ENCODE measurements around the gene PPIL6. TPM values are rescaled to one million over a fixed set of nuclear protein-coding genes. Genes with fewer than 3 reads are reported as not detected.

Gene PPIL6
- polyA plus RNA-seq, 2 of the 4 experiments (the other 2 are of a cell fraction), result 1.6 to 5.0 TPM

DNA sequence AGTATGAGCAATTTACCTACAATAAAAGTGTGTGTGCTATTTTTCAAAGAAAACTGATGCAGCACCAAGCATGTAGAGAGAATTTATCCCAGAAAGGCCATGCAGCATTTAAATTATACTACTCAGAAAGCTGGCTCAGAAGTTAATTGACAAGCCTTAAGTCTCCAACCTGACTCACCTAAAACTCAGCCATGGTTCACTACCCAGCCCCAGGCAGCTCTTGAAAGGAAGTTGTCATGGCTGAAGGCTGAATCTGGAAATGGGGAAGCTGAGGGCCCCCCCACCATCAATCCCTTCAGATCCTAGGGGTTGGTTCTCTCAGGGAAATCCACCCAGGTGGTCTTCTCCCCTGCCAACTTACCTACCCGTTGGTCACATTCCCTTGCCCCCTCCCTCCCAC lies 19.7 kb downstream of the PPIL6 start (continued):
- TF ChIP-seq, protein P1, sequence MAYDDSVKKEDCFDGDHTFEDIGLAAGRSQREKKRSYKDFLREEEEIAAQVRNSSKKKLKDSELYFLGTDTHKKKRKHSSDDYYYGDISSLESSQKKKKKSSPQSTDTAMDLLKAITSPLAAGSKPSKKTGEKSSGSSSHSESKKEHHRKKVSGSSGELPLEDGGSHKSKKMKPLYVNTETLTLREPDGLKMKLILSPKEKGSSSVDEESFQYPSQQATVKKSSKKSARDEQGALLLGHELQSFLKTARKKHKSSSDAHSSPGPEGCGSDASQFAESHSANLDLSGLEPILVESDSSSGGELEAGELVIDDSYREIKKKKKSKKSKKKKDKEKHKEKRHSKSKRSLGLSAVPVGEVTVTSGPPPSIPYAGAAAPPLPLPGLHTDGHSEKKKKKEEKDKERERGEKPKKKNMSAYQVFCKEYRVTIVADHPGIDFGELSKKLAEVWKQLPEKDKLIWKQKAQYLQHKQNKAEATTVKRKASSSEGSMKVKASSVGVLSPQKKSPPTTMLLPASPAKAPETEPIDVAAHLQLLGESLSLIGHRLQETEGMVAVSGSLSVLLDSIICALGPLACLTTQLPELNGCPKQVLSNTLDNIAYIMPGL (CRISPR knock-in tag; IDR thresholded peaks at IDR 0.05; ENCODE audit: borderline replicate concordance), result no peak
- no peak for TF ChIP-seq JUN (IDR thresholded peaks at IDR 0.05)
- no peak for TF ChIP-seq RCOR1 (IDR thresholded peaks at IDR 0.05; ENCODE audit: low read depth, low read length)
- TF ChIP-seq, protein P2, sequence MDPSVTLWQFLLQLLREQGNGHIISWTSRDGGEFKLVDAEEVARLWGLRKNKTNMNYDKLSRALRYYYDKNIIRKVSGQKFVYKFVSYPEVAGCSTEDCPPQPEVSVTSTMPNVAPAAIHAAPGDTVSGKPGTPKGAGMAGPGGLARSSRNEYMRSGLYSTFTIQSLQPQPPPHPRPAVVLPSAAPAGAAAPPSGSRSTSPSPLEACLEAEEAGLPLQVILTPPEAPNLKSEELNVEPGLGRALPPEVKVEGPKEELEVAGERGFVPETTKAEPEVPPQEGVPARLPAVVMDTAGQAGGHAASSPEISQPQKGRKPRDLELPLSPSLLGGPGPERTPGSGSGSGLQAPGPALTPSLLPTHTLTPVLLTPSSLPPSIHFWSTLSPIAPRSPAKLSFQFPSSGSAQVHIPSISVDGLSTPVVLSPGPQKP (IDR thresholded peaks at IDR 0.05; ENCODE audit: low read depth, low read length), result no peak
- no peak for TF ChIP-seq NPAS2 (CRISPR knock-in tag; IDR thresholded peaks at IDR 0.05; ENCODE audit: borderline replicate concordance)
- TF ChIP-seq ESRRA (IDR thresholded peaks at IDR 0.05; ENCODE audit: borderline replicate concordance, low read length), result no peak
- TF ChIP-seq HEYL (CRISPR knock-in tag; IDR thresholded peaks at IDR 0.05), result no peak
- no peak for TF ChIP-seq MAZ (IDR thresholded peaks at IDR 0.05; ENCODE audit: borderline replicate concordance, low read depth, low read length)
- TF ChIP-seq, protein P3, sequence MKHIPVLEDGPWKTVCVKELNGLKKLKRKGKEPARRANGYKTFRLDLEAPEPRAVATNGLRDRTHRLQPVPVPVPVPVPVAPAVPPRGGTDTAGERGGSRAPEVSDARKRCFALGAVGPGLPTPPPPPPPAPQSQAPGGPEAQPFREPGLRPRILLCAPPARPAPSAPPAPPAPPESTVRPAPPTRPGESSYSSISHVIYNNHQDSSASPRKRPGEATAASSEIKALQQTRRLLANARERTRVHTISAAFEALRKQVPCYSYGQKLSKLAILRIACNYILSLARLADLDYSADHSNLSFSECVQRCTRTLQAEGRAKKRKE (CRISPR knock-in tag; IDR thresholded peaks at IDR 0.05; ENCODE audit: low read depth), result no peak

DNA sequence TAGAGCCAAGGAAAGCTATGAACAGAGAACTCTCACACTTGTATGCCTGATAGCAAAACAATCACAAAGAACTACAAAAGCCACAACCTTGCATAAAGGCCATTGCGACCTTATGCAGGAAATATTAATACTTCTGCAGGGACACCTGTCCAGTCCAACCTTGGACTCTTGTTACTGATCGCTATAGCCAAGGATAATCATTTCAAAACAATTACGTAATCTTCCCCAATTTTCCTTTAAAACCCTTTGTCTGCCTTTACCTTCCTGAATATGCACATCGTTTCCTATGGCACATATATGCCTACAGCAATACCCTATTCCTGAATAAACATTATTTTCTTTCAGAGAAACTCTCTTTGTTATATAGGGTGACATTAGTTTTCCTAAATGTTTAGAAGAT lies 22.8 kb downstream of the PPIL6 start:
- Histone ChIP-seq H3K27ac (no peak overlapping the region), H3K4me2 (no peak overlapping the region), H3K4me3 (no peak overlapping the region), H3K4me1 (no peaks in the 10 kb centered on the region), H3K9me3 (no peaks in the 10 kb centered on the region)
- ATAC-seq, result no peak
- FAIRE-seq, result no peak
- WGBS (ENCODE audit: missing lambda C conversion rate), result 86% methylated on average over 4 of the region's 4 CpGs
- TF ChIP-seq, protein P2 (IDR thresholded peaks at IDR 0.05; ENCODE audit: low read depth, low read length), result no peak
- no peak for TF ChIP-seq RFX5 (IDR thresholded peaks at IDR 0.05)
- no peak for TF ChIP-seq GATA3 (IDR thresholded peaks at IDR 0.05; ENCODE audit: borderline replicate concordance)
- no peak for TF ChIP-seq CHD4 (IDR thresholded peaks at IDR 0.05; ENCODE audit: borderline replicate concordance)
- no peak for TF ChIP-seq HOXB13 (CRISPR knock-in tag; IDR thresholded peaks at IDR 0.05; ENCODE audit: low read depth)
- no peak for TF ChIP-seq ZNF302 (CRISPR knock-in tag; IDR thresholded peaks at IDR 0.05)
- TF ChIP-seq TFCP2L1 (CRISPR knock-in tag; IDR thresholded peaks at IDR 0.05), result no peak
- TF ChIP-seq HEYL (CRISPR knock-in tag; IDR thresholded peaks at IDR 0.05), result no peak
- no peak for TF ChIP-seq PHF8 (IDR thresholded peaks at IDR 0.05; ENCODE audit: borderline replicate concordance, low read depth)
- no peak for TF ChIP-seq EHF (CRISPR knock-in tag; IDR thresholded peaks at IDR 0.05)
- no peak for TF ChIP-seq SREBF2 (IDR thresholded peaks at IDR 0.05)
- TF ChIP-seq NFE2L2 (conservative IDR thresholded peaks at IDR 0.05; ENCODE audit: low read length), result no peak
- TF ChIP-seq TP53 (CRISPR knock-in tag; IDR thresholded peaks at IDR 0.05), result no peak
- ChIA-PET CTCF (no interaction called here), POLR2A (no interaction called here)
- no peak for DNase-seq (ENCODE audit: low read depth in 1 of 2, low spot score in 1 of 2)

DNA sequence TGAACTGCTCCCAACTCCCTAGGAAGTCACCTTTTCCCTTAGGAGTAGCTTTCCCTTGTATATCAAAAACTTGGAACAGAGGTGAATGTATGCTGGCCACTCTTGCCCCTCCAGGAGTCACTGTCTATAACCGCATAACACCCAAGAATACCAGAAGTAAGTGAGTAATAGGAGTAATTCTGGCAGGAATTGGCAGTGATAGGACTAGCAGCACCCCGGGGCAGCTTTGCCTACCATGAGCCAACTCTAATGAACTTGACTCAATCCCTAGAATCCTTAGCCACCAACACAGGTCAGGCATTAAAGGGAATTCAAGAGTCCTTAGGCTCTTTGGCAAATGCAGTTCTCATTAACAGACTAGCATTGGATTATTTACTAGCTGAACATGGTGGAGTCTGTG lies 29.4 kb downstream of the PPIL6 start:
- ChIA-PET POLR2A (no interaction called here), CTCF (no interaction called here)
- no peak for FAIRE-seq

More for the DNA sequence above, 29.4 kb downstream of the PPIL6 start:
- WGBS (ENCODE audit: missing lambda C conversion rate), result 60% methylated on average over 2 of the region's 2 CpGs
- Histone ChIP-seq H3K4me3 (no peak overlapping the region), H3K4me1 (no peaks in the 10 kb centered on the region), H3K27ac (no peak overlapping the region), H3K9me3 (no peaks in the 10 kb centered on the region), H3K4me2 (no peak overlapping the region)
- TF ChIP-seq CHD2 (IDR thresholded peaks at IDR 0.05; ENCODE audit: low read length, partially characterized antibody) (no peak), RCOR1 (IDR thresholded peaks at IDR 0.05; ENCODE audit: low read depth, low read length) (no peak), CBX2 (IDR thresholded peaks at IDR 0.05; ENCODE audit: borderline replicate concordance, low read depth) (no peak)
- DNase-seq (ENCODE audit: low read depth in 1 of 2, low spot score in 1 of 2) (no peak), ATAC-seq (no peak)

All from A549 (cell line).